Muscle layer of colon (tissue), 2 donors: ENCODE results near the gene SIX2.
"Not testable (repeated sequence)": the region's sequence is repeated elsewhere in the genome, so short reads cannot be mapped to it uniquely, and the experiment has no call there.

Source experiments
- H3K27ac ChIP-seq: one replicate; pipeline ENCODE4 v1.7.0; 2013; ENCODE audit warnings: low read depth, mild to moderate bottlenecking, low read length, moderate library complexity
- H3K27me3 ChIP-seq, 2 donors: one replicate each; pipeline ENCODE4 v1.7.0; 2013; ENCODE audit warnings: low read length in 2 of 2, mild to moderate bottlenecking in 2 of 2; ENCODE audit not compliant: insufficient read depth in 2 of 2, control insufficient read depth in 1 of 2
- H3K36me3 ChIP-seq: one replicate; pipeline ENCODE4 v1.7.0; 2013; ENCODE audit warnings: mild to moderate bottlenecking, low read length; ENCODE audit not compliant: insufficient read depth
- H3K4me1 ChIP-seq: one replicate; pipeline ENCODE4 v1.7.0; 2013; ENCODE audit warnings: mild to moderate bottlenecking, low read length; ENCODE audit not compliant: insufficient read depth
- H3K4me3 ChIP-seq, 2 donors: one replicate each; pipeline ENCODE4 v1.7.0; 2013; ENCODE audit warnings: low read length in 2 of 2, low read depth in 1 of 2, mild to moderate bottlenecking in 1 of 2, moderate library complexity in 1 of 2
- H3K9ac ChIP-seq: one replicate; pipeline ENCODE4 v1.7.0; 2013; ENCODE audit warnings: low read length
- H3K9me3 ChIP-seq: one replicate; pipeline ENCODE4 v1.7.0; 2013; ENCODE audit warnings: mild to moderate bottlenecking, low read length
- donor health status: abdominal sarcoma.
- donor health status: Adenocarcinoma of cecum.

Gene SIX2

GRCh38 chr2:45040786-45041185, 31.5 kb upstream of the SIX2 start:
- no peak overlapping the region for H3K9ac ChIP-seq
- H3K27me3 ChIP-seq = no peaks in the 10 kb centered on the region
- H3K36me3 ChIP-seq = no peaks in the 10 kb centered on the region
- H3K27ac ChIP-seq = no peak overlapping the region
- no peaks in the 10 kb centered on the region for H3K9me3 ChIP-seq
- no peak overlapping the region for H3K4me3 ChIP-seq
- H3K4me1 ChIP-seq = no peaks in the 10 kb centered on the region

DNA sequence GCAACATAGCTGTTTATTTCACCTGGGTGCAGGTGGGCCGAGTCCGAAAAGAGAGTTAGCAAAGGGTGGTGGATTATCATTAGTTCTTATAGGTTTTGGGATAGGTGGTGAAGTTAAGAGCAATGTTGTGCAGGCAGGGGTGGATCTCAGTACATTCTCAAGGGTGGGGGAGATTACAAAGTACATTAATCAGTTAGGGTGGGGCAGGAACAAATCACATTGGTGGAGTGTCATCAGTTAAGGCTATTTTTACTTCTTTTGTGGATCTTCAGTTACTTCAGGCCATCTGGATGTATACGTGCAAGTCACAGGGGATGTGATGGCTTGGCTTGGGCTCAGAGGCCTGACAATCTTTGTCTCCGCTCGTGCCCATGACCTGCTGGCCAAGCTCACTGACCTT, 30.6 kb upstream of the SIX2 start:
- not testable (repeated sequence) for H3K36me3 ChIP-seq, H3K4me3 ChIP-seq, H3K27me3 ChIP-seq, H3K4me1 ChIP-seq, H3K27ac ChIP-seq, H3K9ac ChIP-seq, H3K9me3 ChIP-seq

DNA sequence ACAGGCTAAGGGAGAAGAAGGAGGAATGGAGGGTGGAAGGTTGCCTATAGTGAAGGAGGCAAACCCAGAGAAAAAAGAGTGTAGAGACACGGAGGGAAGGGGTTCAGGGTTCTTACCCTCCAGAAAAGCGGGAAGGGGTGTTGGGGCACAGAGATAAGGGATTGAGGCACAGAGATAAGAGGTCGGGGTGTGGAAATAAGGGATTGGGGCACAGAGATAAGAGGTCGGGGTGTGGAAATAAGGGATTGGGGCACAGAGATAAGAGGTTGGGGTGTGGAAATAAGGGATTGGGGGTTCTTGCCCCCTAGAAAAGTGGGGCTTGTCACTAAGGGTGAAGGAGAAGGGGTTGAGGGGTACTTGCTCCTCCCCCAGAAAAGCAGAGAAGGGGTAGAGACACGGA, 29.6 kb upstream of the SIX2 start:
- not testable (repeated sequence) for H3K4me3 ChIP-seq, H3K9me3 ChIP-seq, H3K9ac ChIP-seq, H3K36me3 ChIP-seq, H3K27ac ChIP-seq, H3K4me1 ChIP-seq, H3K27me3 ChIP-seq

GRCh38 chr2:45033302-45033701, 24.1 kb upstream of the SIX2 start:
- Histone ChIP-seq H3K9ac (no peak overlapping the region), H3K4me3 (no peak overlapping the region)

GRCh38 chr2:45031028-45031427, 21.8 kb upstream of the SIX2 start:
- H3K9me3 ChIP-seq = no peaks in the 10 kb centered on the region
- H3K4me3 ChIP-seq = no peak overlapping the region
- no peaks in the 10 kb centered on the region for H3K27me3 ChIP-seq
- H3K9ac ChIP-seq = no peak overlapping the region
- no peaks in the 10 kb centered on the region for H3K4me1 ChIP-seq
- H3K27ac ChIP-seq = no peak overlapping the region
- H3K36me3 ChIP-seq = no peaks in the 10 kb centered on the region

More at GRCh38 chr2:45033302-45033701, 24.1 kb upstream of the SIX2 start:
- no peaks in the 10 kb centered on the region for H3K27me3 ChIP-seq
- H3K36me3 ChIP-seq = no peaks in the 10 kb centered on the region
- H3K4me1 ChIP-seq = no peaks in the 10 kb centered on the region
- H3K9me3 ChIP-seq = no peaks in the 10 kb centered on the region
- no peak overlapping the region for H3K27ac ChIP-seq

GRCh38 chr2:45030553-45030952, 21.3 kb upstream of the SIX2 start:
- H3K36me3 ChIP-seq = no peaks in the 10 kb centered on the region
- no peaks in the 10 kb centered on the region for H3K4me1 ChIP-seq
- no peaks in the 10 kb centered on the region for H3K27me3 ChIP-seq
- H3K27ac ChIP-seq = no peak overlapping the region
- H3K9me3 ChIP-seq = no peaks in the 10 kb centered on the region
- H3K4me3 ChIP-seq = no peak overlapping the region
- H3K9ac ChIP-seq = no peak overlapping the region

DNA sequence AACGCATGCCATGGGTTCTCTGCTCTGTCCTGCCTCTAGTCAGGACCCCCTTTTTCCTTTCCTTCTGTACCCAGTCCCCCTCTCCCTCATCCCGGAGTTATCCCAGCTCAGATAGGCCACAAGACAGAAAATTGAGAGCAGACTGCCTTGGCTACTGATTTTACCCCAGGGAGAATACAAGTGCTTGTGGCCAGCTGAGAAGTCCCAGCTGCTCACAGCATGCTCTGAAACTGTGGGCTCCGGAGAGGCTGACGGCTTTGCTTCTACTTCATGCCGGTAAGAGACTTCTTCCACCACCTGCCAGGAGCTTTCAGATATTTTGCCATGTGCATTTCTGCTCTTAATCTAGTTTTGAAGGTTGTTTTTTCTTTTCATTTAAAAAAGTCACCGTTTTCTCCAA, 20.0 kb upstream of the SIX2 start:
- no peak overlapping the region for H3K4me3 ChIP-seq
- H3K27me3 ChIP-seq = no peaks in the 10 kb centered on the region
- H3K36me3 ChIP-seq = no peaks in the 10 kb centered on the region
- no peak overlapping the region for H3K9ac ChIP-seq
- no peak overlapping the region for H3K27ac ChIP-seq
- H3K9me3 ChIP-seq = no peaks in the 10 kb centered on the region
- H3K4me1 ChIP-seq = no peaks in the 10 kb centered on the region

- no peaks in the 10 kb centered on the region for H3K27me3 ChIP-seq
Observed at GRCh38 chr2:45028276-45028675, 19.0 kb upstream of the SIX2 start.

GRCh38 chr2:45026924-45027450, 17.7 kb upstream of the SIX2 start:
- Histone ChIP-seq H3K36me3 (no peaks in the 10 kb centered on the region), H3K4me3 (no peak overlapping the region), H3K27me3 (no peaks in the 10 kb centered on the region), H3K4me1 (no peaks in the 10 kb centered on the region), H3K27ac (no peak overlapping the region), H3K9ac (no peak overlapping the region), H3K9me3 (no peaks in the 10 kb centered on the region)

More at GRCh38 chr2:45028276-45028675, 19.0 kb upstream of the SIX2 start:
- no peak overlapping the region for H3K4me3 ChIP-seq
- no peaks in the 10 kb centered on the region for H3K9me3 ChIP-seq
- H3K36me3 ChIP-seq = no peaks in the 10 kb centered on the region
- H3K27ac ChIP-seq = no peak overlapping the region
- no peak overlapping the region for H3K9ac ChIP-seq
- no peaks in the 10 kb centered on the region for H3K4me1 ChIP-seq

- no peak overlapping the region for H3K27ac ChIP-seq
- H3K27me3 ChIP-seq = no peaks in the 10 kb centered on the region
- no peaks in the 10 kb centered on the region for H3K36me3 ChIP-seq
- H3K9me3 ChIP-seq = no peaks in the 10 kb centered on the region
- H3K9ac ChIP-seq = no peak overlapping the region
- H3K4me1 ChIP-seq = no peaks in the 10 kb centered on the region
- no peak overlapping the region for H3K4me3 ChIP-seq
Observed at GRCh38 chr2:45024600-45025291, 15.5 kb upstream of the SIX2 start.

- Histone ChIP-seq H3K9ac (no peak overlapping the region), H3K27me3 (no peaks in the 10 kb centered on the region), H3K27ac (no peak overlapping the region), H3K4me1 (no peaks in the 10 kb centered on the region), H3K36me3 (no peaks in the 10 kb centered on the region), H3K4me3 (no peak overlapping the region), H3K9me3 (no peaks in the 10 kb centered on the region)
Observed at GRCh38 chr2:45024097-45024496, 14.8 kb upstream of the SIX2 start.

- Histone ChIP-seq H3K4me1 (no peaks in the 10 kb centered on the region), H3K27ac (no peak overlapping the region)
Observed at GRCh38 chr2:45020439-45020838, 11.2 kb upstream of the SIX2 start.

More at GRCh38 chr2:45020439-45020838, 11.2 kb upstream of the SIX2 start:
- Histone ChIP-seq H3K9ac (no peak overlapping the region), H3K27me3 (peaks cover 0 to 5% of the 10 kb centered on the region in 2 donors), H3K4me3 (no peak overlapping the region), H3K36me3 (no peaks in the 10 kb centered on the region), H3K9me3 (no peaks in the 10 kb centered on the region)
